K562 (cell line): ENCODE results near the gene PCDH9. TPM values are rescaled to one million over a fixed set of nuclear protein-coding genes. Genes with fewer than 3 reads are reported as not detected.

Source experiments
- ATAC-seq: fragments of 200-7000 bp; cut with Tn5 transposase; 3 replicates; pipeline ENCODE4 v1.9.1; 2020; ENCODE audit warnings: moderate library complexity
- BruUV-seq: library from RNA; stranded (reverse); fragments of 400-500 nt; replicated peaks from 2 replicates; lab custom pipeline; 2021; lab: Mats Ljungman, UMichigan
- CTCF ChIA-PET: fragments of 300-600 bp; formaldehyde crosslinking; extraction: SDS; loops from one replicate; lab custom pipeline; 2021; ENCODE audit warnings: low intra/inter-chr PET ratio; lab: Yijun Ruan, JAX
- POLR2A ChIA-PET: fragments of 300-600, 350-650 bp; sonication (Branson Sonifier 250); formaldehyde crosslinking; extraction: SDS; loops from one replicate; lab custom pipeline; 2021; ENCODE audit warnings: antibody characterized with exemption, inconsistent platforms; lab: Yijun Ruan, JAX
- DNase-seq, 4 experiments: peaks; one replicate each; pipeline versions ENCODE4 v3.0.0 to v3.0.0-alpha.2; 2011 to 2018; ENCODE audit warnings: low spot score in 3 of 4, mixed read lengths in 3 of 4; ENCODE audit errors: extremely low read depth in 1 of 4
- FAIRE-seq: peaks from 2 replicates; lab custom pipeline; 2011; peaks lifted over from hg19 to GRCh38; lab: Jason Lieb, UNC
- H2AFZ ChIP-seq: 2 replicates; pipeline ENCODE4 v1.6.0; 2011; ENCODE audit warnings: low read depth, low read length, control low read depth, inconsistent platforms
- H3K27ac ChIP-seq: fragments of 200-600 bp; 3 replicates; pipeline ENCODE4 v1.8.0; 2011; ENCODE audit warnings: low read depth, mild to moderate bottlenecking, control low read depth, inconsistent platforms, low read length, moderate library complexity, mixed read lengths; ENCODE audit errors: extremely low read depth
- H3K27me3 ChIP-seq, 2 experiments: fragments of 300-600 bp in 1 of 2; 2 replicates in 1 of 2; 3 replicates in 1 of 2; pipeline versions ENCODE4 v1.6.0 to v1.8.0; 2011; ENCODE audit warnings: inconsistent platforms in 2 of 2, low read length in 2 of 2, mild to moderate bottlenecking in 1 of 2, mixed read lengths in 1 of 2, moderate library complexity in 1 of 2; ENCODE audit not compliant: control insufficient read depth in 2 of 2, insufficient read depth in 2 of 2
- H3K36me3 ChIP-seq: fragments of 300-600 bp; 3 replicates; pipeline ENCODE4 v1.8.0; 2011; ENCODE audit warnings: mild to moderate bottlenecking, low read length, inconsistent platforms; ENCODE audit not compliant: control insufficient read depth, insufficient read depth
- H3K4me1 ChIP-seq, 2 experiments: fragments of 200-600 bp in 1 of 2; replicated peaks in 1 of 2; 2 replicates in 1 of 2; 3 replicates in 1 of 2; pipeline versions ENCODE4 v1.5.1 to v1.8.0; 2011; ENCODE audit warnings: inconsistent platforms in 2 of 2, low read length in 2 of 2, mild to moderate bottlenecking in 1 of 2, mixed read lengths in 1 of 2, moderate library complexity in 1 of 2; ENCODE audit not compliant: control insufficient read depth in 2 of 2, insufficient read depth in 2 of 2
- H3K4me2 ChIP-seq: 2 replicates; pipeline ENCODE4 v1.6.1; 2011; ENCODE audit warnings: low read length, control low read depth, inconsistent platforms, mixed read lengths; ENCODE audit not compliant: insufficient read depth
- H3K4me3 ChIP-seq: fragments of 200-600 bp; sonication (generic), shearing (Covaris generic); 2 replicates; pipeline ENCODE4 v1.5.1; 2016; ENCODE audit warnings: control low read depth, inconsistent platforms
- H3K79me2 ChIP-seq: fragments of 200-600 bp; 3 replicates; pipeline ENCODE4 v1.8.0; 2011; ENCODE audit warnings: low read length, inconsistent platforms; ENCODE audit not compliant: control insufficient read depth, insufficient read depth
- H3K9ac ChIP-seq, 2 experiments: 2 replicates each; pipeline versions ENCODE4 v1.6.0 to v1.6.1; 2011; ENCODE audit warnings: low read depth in 2 of 2, low read length in 2 of 2, control low read depth in 1 of 2, inconsistent platforms in 1 of 2, mild to moderate bottlenecking in 1 of 2, mixed read lengths in 1 of 2; ENCODE audit not compliant: insufficient read depth in 1 of 2
- H3K9me1 ChIP-seq: one replicate; pipeline ENCODE4 v1.6.0; 2011; ENCODE audit warnings: inconsistent platforms, mild to moderate bottlenecking, low read length, moderate library complexity; ENCODE audit not compliant: control insufficient read depth, insufficient read depth
- H3K9me3 ChIP-seq: replicated peaks from 2 replicates; pipeline ENCODE4 v1.5.1; 2011; ENCODE audit warnings: low read depth, low read length, inconsistent platforms; ENCODE audit not compliant: control insufficient read depth, insufficient read depth
- H4K20me1 ChIP-seq: replicated peaks from 2 replicates; pipeline ENCODE4 v1.6.1; 2011; ENCODE audit warnings: low read length, inconsistent platforms, mixed read lengths; ENCODE audit not compliant: control insufficient read depth, insufficient read depth
- BRCA1 ChIP-seq, 2 experiments: fragments of 450-650 bp in 1 of 2; sonication (generic) in 1 of 2; formaldehyde crosslinking in 1 of 2; IDR thresholded peaks; 2 replicates each; pipeline versions ENCODE4 v1.5.0 to v1.6.1; 2017 to 2020; ENCODE audit warnings: mild to moderate bottlenecking in 1 of 2, missing genetic modification reagents in 1 of 2
- EZH2 ChIP-seq: IDR thresholded peaks from 2 replicates; pipeline ENCODE4 v1.6.1; 2012; ENCODE audit warnings: low read depth, mild to moderate bottlenecking, inconsistent platforms, low read length, borderline replicate concordance
- GABPB1 ChIP-seq: sonication (generic); formaldehyde crosslinking; IDR thresholded peaks from 2 replicates; pipeline ENCODE4 v1.8.0; 2022; ENCODE audit warnings: mild to moderate bottlenecking, missing genetic modification reagents
- HDGF ChIP-seq: fragments of 450-650 bp; IDR thresholded peaks from 2 replicates; pipeline ENCODE4 v1.6.1; 2016
- HIVEP1 ChIP-seq: fragments of 250-450 bp; sonication (Bioruptor Pico); IDR thresholded peaks from 2 replicates; pipeline ENCODE4 v1.4.0; 2020; ENCODE audit warnings: mild to moderate bottlenecking
- KDM4B ChIP-seq, 2 experiments: fragments of 450-650 bp in 1 of 2; sonication (generic) in 1 of 2; IDR thresholded peaks; 2 replicates each; pipeline ENCODE4 v1.6.1; 2016 to 2017; ENCODE audit warnings: borderline replicate concordance in 2 of 2, antibody characterized with exemption in 1 of 2, low read depth in 1 of 2, mild to moderate bottlenecking in 1 of 2
- KHSRP ChIP-seq: fragments of 450-650 bp; IDR thresholded peaks from 2 replicates; pipeline ENCODE4 v1.6.1; 2017
- MEF2A ChIP-seq: IDR thresholded peaks from 2 replicates; pipeline ENCODE4 v1.6.1; 2011; ENCODE audit warnings: low read depth, mild to moderate bottlenecking, low read length, moderate library complexity; ENCODE audit not compliant: control insufficient read depth
- RBM14 ChIP-seq: fragments of 200-400 bp; formaldehyde crosslinking; IDR thresholded peaks from 2 replicates; pipeline ENCODE4 v1.6.1; 2018; ENCODE audit warnings: low read depth, mild to moderate bottlenecking, low read length, moderate library complexity, borderline replicate concordance; ENCODE audit not compliant: insufficient read depth
- SUPT5H ChIP-seq: fragments of 450-650 bp; IDR thresholded peaks from 2 replicates; pipeline ENCODE4 v1.6.1; 2016
- TAF1 ChIP-seq: IDR thresholded peaks from 2 replicates; pipeline ENCODE4 v1.6.1; 2011; ENCODE audit warnings: mild to moderate bottlenecking, low read length, moderate library complexity; ENCODE audit not compliant: insufficient read depth, control insufficient read depth, severe bottlenecking; ENCODE audit errors: extremely low read depth
- WGBS: fragments of 100-300 bp; shearing (Covaris generic); methylation state at CpG from one replicate; pipeline ENCODE4 v1.1.6; 2016; ENCODE audit warnings: low coverage, mixed read lengths; ENCODE audit not compliant: insufficient coverage; ENCODE audit errors: missing lambda C conversion rate; 5-methylcytosine and 5-hydroxymethylcytosine counted together
- in situ Hi-C: fragments of 300-500 bp; cut with MboI; formaldehyde crosslinking; loops from 4 replicates; pipeline ENCODE4 v1.15.0; 2018; ENCODE audit warnings: inconsistent platforms, mixed read lengths
- intact Hi-C: fragments of 100-400 bp; cut with micrococcal nuclease; formaldehyde crosslinking; loops from 2 replicates; pipeline ENCODE4 v1.14.2; 2022
- polyA plus RNA-seq, 8 experiments: library from polyadenylated mRNA; depleted of rRNA in 4 of 8; stranded (reverse) in 5 of 8; unstranded in 3 of 8; fragments of >200 nt; fragmentation: Nextera tagmentation in 2 of 8; fragmentation: Illumina TruSeq in 1 of 8; extraction: Ambion mirVana in 2 of 8; extraction: Trizol in 1 of 8; gene quantifications; 2 replicates each; pipeline versions ENCODE4 v1.2.1 to v1.2.3, GENCODE V29; 2011 to 2014; ENCODE audit warnings: inconsistent platforms in 1 of 8, missing spikeins in 1 of 8
- total RNA-seq, 7 experiments: library from RNA; depleted of rRNA in 6 of 7; stranded (reverse); fragments of >200 nt in 6 of 7; fragmentation: Illumina TruSeq in 2 of 7; extraction: Trizol in 2 of 7; gene quantifications; 2 replicates each; pipeline versions ENCODE4 v1.2.1 to v1.2.3, GENCODE V29; 2011 to 2021; ENCODE audit warnings: low replicate concordance in 1 of 7
- TF ChIP-seq, protein P1 (sequence below): fragments of 450-650 bp; IDR thresholded peaks from 2 replicates; pipeline ENCODE4 v1.6.1; 2016; ENCODE audit warnings: mild to moderate bottlenecking

The PCDH9 gene
- total and polyA plus RNA-seq, 9 of the 15 experiments (the other 6 are each of a cell fraction or from before 2014, with no cell fraction given), result 1.1 to 6.7 (median 4.9) TPM

DNA sequence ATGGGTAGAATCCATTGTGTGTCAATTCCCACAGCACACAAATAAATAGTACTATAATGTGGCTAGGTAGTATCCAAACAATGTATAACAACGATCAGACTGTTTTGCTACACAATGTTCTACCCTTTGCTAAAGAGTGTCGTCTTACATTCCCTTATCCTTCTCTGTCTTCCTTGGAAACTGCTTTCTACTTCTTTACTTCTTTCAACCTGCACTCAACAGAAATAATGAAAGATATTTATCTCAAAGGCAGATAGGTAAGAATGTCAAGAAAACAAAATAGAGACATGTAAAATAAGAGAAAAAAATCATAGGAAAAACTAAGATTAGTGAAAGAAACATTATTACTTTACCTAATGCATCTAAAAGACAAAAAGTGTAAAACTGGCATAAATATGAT, 814.7 kb downstream of the PCDH9 start:
- Histone ChIP-seq H3K4me2 (no peak overlapping the region), H3K27ac (no peak overlapping the region), H4K20me1 (no peaks in the 10 kb centered on the region), H2AFZ (no peak overlapping the region), H3K4me3 (no peak overlapping the region), H3K79me2 (no peaks in the 10 kb centered on the region), H3K36me3 (no peaks in the 10 kb centered on the region), H3K9me1 (no peaks in the 10 kb centered on the region), H3K9me3 (no peaks in the 10 kb centered on the region), H3K9ac (no peak overlapping the region), H3K4me1 (no peaks in the 10 kb centered on the region), H3K27me3 (no peaks in the 10 kb centered on the region)
- FAIRE-seq, result no peak
- CTCF ChIA-PET, result no interaction called here
- intact Hi-C loops (no loop called here), in situ Hi-C loops (no loop called here)
- TF ChIP-seq BRCA1 (IDR thresholded peaks at IDR 0.05) (0 out of 2 replicates have a peak, but pooled peaks have one; percentile 68), BRCA1 (CRISPR knock-in tag; IDR thresholded peaks at IDR 0.05) (no peak), RBM14 (no peak), SUPT5H (no peak), HIVEP1 (CRISPR knock-in tag) (no peak), KHSRP (no peak)
- WGBS, result 11% methylated on average over 2 of the region's 2 CpGs
- POLR2A ChIA-PET, result no interaction called here
- no TSS peak for BruUV-seq
- ATAC-seq, result no peak
- DNase-seq, result no peak

GRCh38 chr13:66414066-66414800, 815.9 kb downstream of the PCDH9 start:
- Histone ChIP-seq H3K9me3 (no peaks in the 10 kb centered on the region), H2AFZ (no peak overlapping the region), H4K20me1 (no peaks in the 10 kb centered on the region), H3K4me2 (no peak overlapping the region), H3K9me1 (no peaks in the 10 kb centered on the region), H3K27me3 (no peaks in the 10 kb centered on the region), H3K36me3 (no peaks in the 10 kb centered on the region), H3K9ac (no peak overlapping the region), H3K79me2 (no peaks in the 10 kb centered on the region), H3K27ac (no peak overlapping the region), H3K4me1 (no peaks in the 10 kb centered on the region), H3K4me3 (no peak overlapping the region)
- BruUV-seq, result no TSS peak
- WGBS, result 34% methylated on average over 3 of the region's 3 CpGs
- FAIRE-seq (no peak), DNase-seq (no peak), ATAC-seq (no peak)
- POLR2A ChIA-PET, result no interaction called here
- CTCF ChIA-PET, result no interaction called here
- in situ Hi-C loops (no loop called here), intact Hi-C loops (no loop called here)
- TF ChIP-seq KDM4B (IDR thresholded peaks at IDR 0.05; ENCODE audit: borderline replicate concordance in 2 of 2, low read depth in 1 of 2) (no peak), GABPB1 (CRISPR knock-in tag) (no peak), HDGF (no peak), MEF2A (no peak), EZH2 (no peak), TAF1 (no peak)
- TF ChIP-seq, protein P1, sequence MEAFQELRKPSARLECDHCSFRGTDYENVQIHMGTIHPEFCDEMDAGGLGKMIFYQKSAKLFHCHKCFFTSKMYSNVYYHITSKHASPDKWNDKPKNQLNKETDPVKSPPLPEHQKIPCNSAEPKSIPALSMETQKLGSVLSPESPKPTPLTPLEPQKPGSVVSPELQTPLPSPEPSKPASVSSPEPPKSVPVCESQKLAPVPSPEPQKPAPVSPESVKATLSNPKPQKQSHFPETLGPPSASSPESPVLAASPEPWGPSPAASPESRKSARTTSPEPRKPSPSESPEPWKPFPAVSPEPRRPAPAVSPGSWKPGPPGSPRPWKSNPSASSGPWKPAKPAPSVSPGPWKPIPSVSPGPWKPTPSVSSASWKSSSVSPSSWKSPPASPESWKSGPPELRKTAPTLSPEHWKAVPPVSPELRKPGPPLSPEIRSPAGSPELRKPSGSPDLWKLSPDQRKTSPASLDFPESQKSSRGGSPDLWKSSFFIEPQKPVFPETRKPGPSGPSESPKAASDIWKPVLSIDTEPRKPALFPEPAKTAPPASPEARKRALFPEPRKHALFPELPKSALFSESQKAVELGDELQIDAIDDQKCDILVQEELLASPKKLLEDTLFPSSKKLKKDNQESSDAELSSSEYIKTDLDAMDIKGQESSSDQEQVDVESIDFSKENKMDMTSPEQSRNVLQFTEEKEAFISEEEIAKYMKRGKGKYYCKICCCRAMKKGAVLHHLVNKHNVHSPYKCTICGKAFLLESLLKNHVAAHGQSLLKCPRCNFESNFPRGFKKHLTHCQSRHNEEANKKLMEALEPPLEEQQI, result no peak
